HCT116 (cell line): ENCODE data around the gene LIX1. TPM values are rescaled to one million over a fixed set of nuclear protein-coding genes. Genes with fewer than 3 reads are reported as not detected.

Experiments used
- ATAC-seq: fragments of 200-7000 bp; cut with Tn5 transposase; 2 replicates; pipeline ENCODE4 v1.9.1; 2020; ENCODE audit warnings: mild to moderate bottlenecking, moderate library complexity
- BruUV-seq: library from RNA; stranded (reverse); fragments of 400-500 nt; replicated peaks from 2 replicates; lab custom pipeline; 2021; lab: Mats Ljungman, UMichigan
- CTCF ChIA-PET: fragments of 300-600 bp; sonication (Branson Sonifier 250); formaldehyde crosslinking; loops from one replicate; lab custom pipeline; 2021; ENCODE audit warnings: antibody characterized with exemption; lab: Charles Lee
- POLR2A ChIA-PET: fragments of 300-600, 350-600 bp; sonication (Branson Sonifier 250); formaldehyde crosslinking; loops from one replicate; lab custom pipeline; 2021; ENCODE audit warnings: antibody characterized with exemption; lab: Charles Lee
- RAD21 ChIA-PET, 2 experiments: fragments of 300-600 bp; sonication (Branson Sonifier 250); formaldehyde crosslinking; loops; one replicate each; lab custom pipeline; 2023; ENCODE audit warnings: low total read pairs in 2 of 2; ENCODE audit not compliant: uncharacterized antibody in 2 of 2, unreplicated experiment in 2 of 2, low non-redundant PET in 1 of 2; lab: Charles Lee
- DNase-seq: peaks from one replicate; pipeline ENCODE4 v3.0.0-alpha.2; 2010; ENCODE audit warnings: low read depth, low spot score
- H2AFZ ChIP-seq: fragments of 200-600 bp; shearing (Covaris generic), sonication (generic); 2 replicates; pipeline ENCODE4 v1.6.1; 2017; ENCODE audit warnings: low read depth, mixed run types, mixed read lengths, antibody characterized with exemption, low read length; ENCODE audit not compliant: poor library complexity, severe bottlenecking
- H3K27ac ChIP-seq: 2 replicates; pipeline ENCODE4 v1.5.1; 2012; ENCODE audit warnings: low read depth, low read length
- H3K27me3 ChIP-seq: fragments of 200-600 bp; sonication (generic); 2 replicates; pipeline ENCODE4 v1.6.1; 2016; ENCODE audit warnings: mixed run types, low read length, mixed read lengths; ENCODE audit not compliant: insufficient read depth
- H3K36me3 ChIP-seq, 2 experiments: fragments of 200-500 bp in 1 of 2; fragments of 200-600 bp in 1 of 2; sonication (Bioruptor generic) in 1 of 2; sonication (generic) in 1 of 2; 2 replicates each; pipeline versions ENCODE4 v1.5.1 to v1.6.1; 2014 to 2016; ENCODE audit warnings: low read length in 2 of 2, inconsistent platforms in 1 of 2, mixed read lengths in 1 of 2, mixed run types in 1 of 2; ENCODE audit not compliant: insufficient read depth in 2 of 2, control insufficient read depth in 1 of 2
- H3K4me1 ChIP-seq, 2 experiments: fragments of 200-600 bp in 1 of 2; sonication (generic) in 1 of 2; 2 replicates each; pipeline versions ENCODE4 v1.5.1 to v1.6.1; 2012 to 2017; ENCODE audit warnings: low read length in 2 of 2, inconsistent platforms in 1 of 2, mild to moderate bottlenecking in 1 of 2, mixed read lengths in 1 of 2, mixed run types in 1 of 2, moderate library complexity in 1 of 2; ENCODE audit not compliant: insufficient read depth in 2 of 2, control insufficient read depth in 1 of 2
- H3K4me2 ChIP-seq: fragments of 200-600 bp; sonication (generic); 2 replicates; pipeline ENCODE4 v1.6.1; 2017; ENCODE audit warnings: mixed run types, low read length, mixed read lengths
- H3K4me3 ChIP-seq, 2 experiments: fragments of 200-600 bp in 1 of 2; sonication (generic) in 1 of 2; replicated peaks in 1 of 2; 2 replicates each; pipeline ENCODE4 v1.5.1; 2011 to 2016; ENCODE audit warnings: low read length in 2 of 2, control low read depth in 1 of 2, low read depth in 1 of 2, mild to moderate bottlenecking in 1 of 2, mixed read lengths in 1 of 2, mixed run types in 1 of 2
- H3K79me2 ChIP-seq: fragments of 200-600 bp; sonication (generic); 2 replicates; pipeline ENCODE4 v1.6.1; 2017; ENCODE audit warnings: mild to moderate bottlenecking, mixed run types, low read length, moderate library complexity, mixed read lengths; ENCODE audit not compliant: insufficient read depth
- H3K9ac ChIP-seq: fragments of 200-600 bp; sonication (generic); 2 replicates; pipeline ENCODE4 v1.6.1; 2016; ENCODE audit warnings: low read length, mixed read lengths
- H3K9me2 ChIP-seq: fragments of 200-600 bp; sonication (generic), shearing (Covaris generic); 2 replicates; pipeline ENCODE4 v1.6.1; 2017; ENCODE audit warnings: mixed run types, mild to moderate bottlenecking, moderate library complexity; ENCODE audit not compliant: insufficient read depth
- H3K9me3 ChIP-seq, 2 experiments: fragments of 200-500 bp in 1 of 2; fragments of 200-600 bp in 1 of 2; sonication (Bioruptor generic) in 1 of 2; sonication (generic) in 1 of 2; 2 replicates each; pipeline ENCODE4 v1.6.1; 2014 to 2017; ENCODE audit warnings: low read length in 2 of 2, mixed read lengths in 2 of 2, inconsistent platforms in 1 of 2, low read depth in 1 of 2, mild to moderate bottlenecking in 1 of 2, mixed run types in 1 of 2, moderate library complexity in 1 of 2; ENCODE audit not compliant: control insufficient read depth in 1 of 2, insufficient read depth in 1 of 2
- H4K20me1 ChIP-seq: fragments of 200-600 bp; sonication (generic), shearing (Covaris generic); 2 replicates; pipeline ENCODE4 v1.6.1; 2017; ENCODE audit warnings: mixed run types, mild to moderate bottlenecking, moderate library complexity; ENCODE audit not compliant: insufficient read depth
- ATF3 ChIP-seq: IDR thresholded peaks from 2 replicates; pipeline ENCODE4 v1.6.1; 2012
- CBX3 ChIP-seq: IDR thresholded peaks from 2 replicates; pipeline ENCODE4 v1.6.1; 2012; ENCODE audit warnings: low read depth
- CEBPB ChIP-seq: IDR thresholded peaks from 2 replicates; pipeline ENCODE4 v1.6.1; 2012; ENCODE audit warnings: low read depth
- CTCF ChIP-seq, 3 experiments: fragments of 200-600 bp in 1 of 3; sonication (generic) in 1 of 3; IDR thresholded peaks in 2 of 3; conservative IDR thresholded peaks in 1 of 3; 2 replicates each; pipeline ENCODE4 v1.5.1; 2012 to 2017; ENCODE audit warnings: low read depth in 2 of 3, low read length in 2 of 3, antibody characterized with exemption in 1 of 3, borderline replicate concordance in 1 of 3, control low read depth in 1 of 3, mild to moderate bottlenecking in 1 of 3, mixed read lengths in 1 of 3, mixed run types in 1 of 3, moderate library complexity in 1 of 3; ENCODE audit not compliant: insufficient read depth in 1 of 3
- ELF1 ChIP-seq: IDR thresholded peaks from 2 replicates; pipeline ENCODE4 v1.6.1; 2012; ENCODE audit warnings: low read depth, borderline replicate concordance
- EZH2phosphoT487 ChIP-seq: fragments of 200-600 bp; IDR thresholded peaks from 2 replicates; pipeline ENCODE4 v1.6.1; 2018; ENCODE audit warnings: antibody characterized with exemption, borderline replicate concordance
- POLR2A ChIP-seq: IDR thresholded peaks from 2 replicates; pipeline ENCODE4 v1.7.0; 2011; ENCODE audit warnings: borderline replicate concordance; ENCODE audit not compliant: insufficient read depth, insufficient read length; ENCODE audit errors: extremely low read depth
- POLR2AphosphoS5 ChIP-seq: IDR thresholded peaks from 2 replicates; pipeline ENCODE4 v1.6.1; 2011; ENCODE audit warnings: mild to moderate bottlenecking, low read depth, low read length, moderate library complexity
- REST ChIP-seq: IDR thresholded peaks from 2 replicates; pipeline ENCODE4 v1.6.1; 2012; ENCODE audit warnings: low read depth
- SIN3A ChIP-seq: IDR thresholded peaks from 2 replicates; pipeline ENCODE4 v1.6.1; 2012; ENCODE audit warnings: low read depth
- SP1 ChIP-seq: IDR thresholded peaks from 2 replicates; pipeline ENCODE4 v1.6.1; 2012; ENCODE audit warnings: low read depth
- SRF ChIP-seq: IDR thresholded peaks from 2 replicates; pipeline ENCODE4 v1.6.1; 2012; ENCODE audit warnings: low read depth
- ZFX ChIP-seq: fragments of 450-650 bp; IDR thresholded peaks from 2 replicates; pipeline ENCODE4 v1.6.1; 2017
- ZNF274 ChIP-seq: fragments of 200-500 bp; sonication (Bioruptor generic); IDR thresholded peaks from 2 replicates; pipeline ENCODE4 v1.6.1; 2014; ENCODE audit warnings: mild to moderate bottlenecking, low read depth, low read length, inconsistent platforms
- intact Hi-C: fragments of 100-400 bp; cut with micrococcal nuclease; formaldehyde crosslinking; loops from 2 replicates; pipeline ENCODE4 v1.10.0; 2022
- total RNA-seq: library from RNA; stranded (reverse); gene quantifications from one replicate; pipeline ENCODE4 v1.2.1, GENCODE V29; 2021; ENCODE audit not compliant: unreplicated experiment

The LIX1 gene
- total RNA-seq, 1 experiment from 2014 or later: not detected

GRCh38 chr5:97073420-97073819 lies 69.0 kb downstream of the LIX1 start:
- H3K4me3 ChIP-seq: no peak overlapping the region
- no peak overlapping the region for H3K27ac ChIP-seq
- no peaks in the 10 kb centered on the region for H3K36me3 ChIP-seq
- ChIA-PET CTCF (no interaction called here), POLR2A (no interaction called here), RAD21 (no interaction called here)
- H3K9me3 ChIP-seq: no peaks in the 10 kb centered on the region
- TF ChIP-seq EZH2phosphoT487: no peak
- no peak for TF ChIP-seq ELF1
- no peak for TF ChIP-seq ATF3
- no peak for TF ChIP-seq CEBPB
- TF ChIP-seq POLR2AphosphoS5: no peak
- TF ChIP-seq SP1: no peak
- no peak for TF ChIP-seq SRF
- TF ChIP-seq SIN3A: no peak
- TF ChIP-seq POLR2A: no peak
- TF ChIP-seq CTCF (IDR thresholded peaks at IDR 0.05 in 2 of 3, conservative IDR thresholded peaks at IDR 0.05 in 1 of 3; ENCODE audit: borderline replicate concordance in 1 of 3, insufficient read depth in 1 of 3, low read depth in 2 of 3, low read length in 2 of 3): no peak
- TF ChIP-seq ZNF274: no peak
- no peak for TF ChIP-seq CBX3
- TF ChIP-seq REST: no peak
- no peak for TF ChIP-seq ZFX
- no peak for ATAC-seq
- no peak overlapping the region for H3K9ac ChIP-seq
- no TSS peak for BruUV-seq
- no peaks in the 10 kb centered on the region for H3K4me1 ChIP-seq
- no peaks in the 10 kb centered on the region for H3K27me3 ChIP-seq
- H3K79me2 ChIP-seq: no peaks in the 10 kb centered on the region
- H3K9me2 ChIP-seq: no peaks in the 10 kb centered on the region
- no peak for DNase-seq
- no peaks in the 10 kb centered on the region for H4K20me1 ChIP-seq
- intact Hi-C loops: no loop called here
- no peak overlapping the region for H2AFZ ChIP-seq
- H3K4me2 ChIP-seq: no peak overlapping the region
